Breast epithelium (tissue), 3 donors: ENCODE results near the gene TM2D3.

Source experiments
- POLR2A ChIP-seq: fragments of 450-650 bp; IDR thresholded peaks from one replicate; pipeline ENCODE4 v1.6.1; 2016; ENCODE audit warnings: antibody characterized with exemption, mild to moderate bottlenecking, moderate library complexity
- POLR2AphosphoS5 ChIP-seq, 3 donors: sonication (generic); formaldehyde crosslinking; IDR thresholded peaks; one replicate each; pipeline ENCODE4 v1.6.1; 2017; ENCODE audit warnings: antibody characterized with exemption in 3 of 3
- TF ChIP-seq, protein P1 (sequence below), 3 donors: fragments of 450-650 bp; IDR thresholded peaks; one replicate each; pipeline ENCODE4 v1.5.1; 2016 to 2017; ENCODE audit warnings: antibody characterized with exemption in 3 of 3, mild to moderate bottlenecking in 3 of 3, moderate library complexity in 3 of 3

DNA sequence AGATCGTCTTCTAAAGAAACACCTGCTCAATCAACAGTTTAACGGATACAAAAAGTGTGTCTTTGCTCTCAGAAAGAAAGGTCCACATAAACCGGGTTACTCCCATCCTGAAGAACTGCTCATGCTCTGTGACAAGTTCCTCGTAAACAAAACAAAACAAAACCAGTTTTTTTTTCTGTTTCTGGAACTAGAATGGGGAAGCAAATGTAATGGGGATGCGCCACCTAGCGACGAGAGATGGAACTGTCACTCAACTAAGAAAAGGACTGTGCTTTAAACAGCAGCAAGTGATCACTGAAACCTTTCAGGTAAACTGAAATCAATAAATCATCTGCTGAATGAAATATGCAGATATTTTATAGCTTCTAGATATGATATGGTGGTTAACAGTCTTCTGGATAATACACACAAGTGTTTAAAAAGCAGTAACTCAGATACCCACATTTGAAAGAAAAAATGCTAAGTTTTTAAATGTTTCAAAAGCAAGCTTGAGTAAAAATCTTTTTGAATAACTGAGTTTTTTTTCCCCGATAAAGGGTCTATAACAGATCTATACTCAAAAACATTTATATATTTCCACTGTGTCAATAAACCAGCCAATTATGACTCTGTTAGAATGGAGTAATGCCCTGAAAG lies 10.9 kb downstream of the TM2D3 start:
- TF ChIP-seq, protein P1, sequence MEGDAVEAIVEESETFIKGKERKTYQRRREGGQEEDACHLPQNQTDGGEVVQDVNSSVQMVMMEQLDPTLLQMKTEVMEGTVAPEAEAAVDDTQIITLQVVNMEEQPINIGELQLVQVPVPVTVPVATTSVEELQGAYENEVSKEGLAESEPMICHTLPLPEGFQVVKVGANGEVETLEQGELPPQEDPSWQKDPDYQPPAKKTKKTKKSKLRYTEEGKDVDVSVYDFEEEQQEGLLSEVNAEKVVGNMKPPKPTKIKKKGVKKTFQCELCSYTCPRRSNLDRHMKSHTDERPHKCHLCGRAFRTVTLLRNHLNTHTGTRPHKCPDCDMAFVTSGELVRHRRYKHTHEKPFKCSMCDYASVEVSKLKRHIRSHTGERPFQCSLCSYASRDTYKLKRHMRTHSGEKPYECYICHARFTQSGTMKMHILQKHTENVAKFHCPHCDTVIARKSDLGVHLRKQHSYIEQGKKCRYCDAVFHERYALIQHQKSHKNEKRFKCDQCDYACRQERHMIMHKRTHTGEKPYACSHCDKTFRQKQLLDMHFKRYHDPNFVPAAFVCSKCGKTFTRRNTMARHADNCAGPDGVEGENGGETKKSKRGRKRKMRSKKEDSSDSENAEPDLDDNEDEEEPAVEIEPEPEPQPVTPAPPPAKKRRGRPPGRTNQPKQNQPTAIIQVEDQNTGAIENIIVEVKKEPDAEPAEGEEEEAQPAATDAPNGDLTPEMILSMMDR (IDR thresholded peaks at IDR 0.05): peak; percentile 83 to 89 (median 88)
- TF ChIP-seq POLR2AphosphoS5 (IDR thresholded peaks at IDR 0.05) (no peak), POLR2A (no peak)
